Measurements from ENCODE around the gene ARID1B.

Gene ARID1B

GRCh38 chr6:157246771-157247484, 469.8 kb downstream of the ARID1B start:
- no peak for DNase-seq (ENCODE audit: low spot score)

- no peak for DNase-seq (ENCODE audit: low spot score)
Measured at GRCh38 chr6:157248264-157248663, 471.1 kb downstream of the ARID1B start.

- DNase-seq (ENCODE audit: low spot score) = no peak
Measured at GRCh38 chr6:157249826-157250225, 472.6 kb downstream of the ARID1B start.

GRCh38 chr6:157251586-157252247, 474.5 kb downstream of the ARID1B start:
- DNase-seq (ENCODE audit: low spot score) = no peak

- no peak for DNase-seq (ENCODE audit: low spot score)
Measured at GRCh38 chr6:157253017-157253416, 475.8 kb downstream of the ARID1B start.

- no peak for DNase-seq (ENCODE audit: low spot score)
Measured at GRCh38 chr6:157253699-157254098, 476.5 kb downstream of the ARID1B start.

- no peak for DNase-seq (ENCODE audit: low spot score)
Measured at GRCh38 chr6:157254538-157254937, 477.4 kb downstream of the ARID1B start.

GRCh38 chr6:157255079-157255478, 477.9 kb downstream of the ARID1B start:
- DNase-seq (ENCODE audit: low spot score) = no peak

- no peak for DNase-seq (ENCODE audit: low spot score)
Measured at GRCh38 chr6:157258878-157259277, 481.7 kb downstream of the ARID1B start.

- no peak for DNase-seq (ENCODE audit: low spot score)
Measured at GRCh38 chr6:157259443-157259842, 482.3 kb downstream of the ARID1B start.
